ENCODE results near the gene CTNNAL1.
"Not testable (repeated sequence)": the region's sequence is repeated elsewhere in the genome, so short reads cannot be mapped to it uniquely, and the experiment has no call there.

Gene CTNNAL1

DNA sequence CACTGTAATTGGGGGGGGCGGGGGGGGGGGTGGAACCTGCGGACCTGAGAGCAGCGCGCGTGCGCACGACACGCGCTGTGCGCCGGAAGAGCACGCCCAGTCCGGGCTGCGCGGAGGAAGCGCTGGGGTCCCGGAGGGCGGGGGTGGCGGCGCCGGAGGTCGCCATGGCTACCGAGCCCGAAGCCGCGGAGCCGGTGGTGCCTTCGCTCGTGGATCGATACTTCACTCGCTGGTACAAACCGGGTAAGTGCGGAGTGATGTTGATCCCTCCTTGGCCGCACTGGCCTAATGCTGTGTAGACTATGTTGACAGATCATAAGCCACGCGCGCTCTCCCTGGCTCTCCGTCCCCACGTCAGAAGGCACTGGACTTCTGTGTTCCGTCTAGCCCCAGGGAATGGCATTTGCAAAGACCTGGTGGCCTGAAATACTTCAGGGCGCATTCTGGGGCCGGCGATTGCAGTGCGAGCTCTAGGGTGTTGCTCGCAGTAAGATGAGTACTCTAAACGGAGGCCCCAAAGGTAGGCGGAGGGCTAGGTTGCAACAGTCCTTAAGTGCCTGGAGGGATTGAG lies 78.9 kb downstream of the CTNNAL1 start, which contains the start of gene ABITRAM:
ABITRAM (plus strand) TSS at position 78 of the 571 bp plus-strand sequence; CDS start at position 165, 87 bp downstream.
- Histone ChIP-seq H3K36me3 (ENCODE audit: control insufficient read depth, insufficient read depth, low read length) (no peaks in the 10 kb centered on the region), H3K9me3 (ENCODE audit: control insufficient read depth, low read length) (no peaks in the 10 kb centered on the region), H3K4me1 (ENCODE audit: control insufficient read depth, insufficient read depth, low read length) (no peaks in the 10 kb centered on the region), H3K27me3 (ENCODE audit: control insufficient read depth, insufficient read depth, low read length, poor library complexity, severe bottlenecking) (no peaks in the 10 kb centered on the region), H3K4me3 (ENCODE audit: insufficient read depth, low read depth, low read length) (peak within 1 kb of the TSS; percentile 83), H3K27ac (ENCODE audit: insufficient read depth, low read depth, low read length, poor library complexity, severe bottlenecking) (peak within 1 kb of the TSS; percentile 81)
- 0% methylated on average over 47 of the region's 47 CpGs for WGBS, 2 experiments

DNA sequence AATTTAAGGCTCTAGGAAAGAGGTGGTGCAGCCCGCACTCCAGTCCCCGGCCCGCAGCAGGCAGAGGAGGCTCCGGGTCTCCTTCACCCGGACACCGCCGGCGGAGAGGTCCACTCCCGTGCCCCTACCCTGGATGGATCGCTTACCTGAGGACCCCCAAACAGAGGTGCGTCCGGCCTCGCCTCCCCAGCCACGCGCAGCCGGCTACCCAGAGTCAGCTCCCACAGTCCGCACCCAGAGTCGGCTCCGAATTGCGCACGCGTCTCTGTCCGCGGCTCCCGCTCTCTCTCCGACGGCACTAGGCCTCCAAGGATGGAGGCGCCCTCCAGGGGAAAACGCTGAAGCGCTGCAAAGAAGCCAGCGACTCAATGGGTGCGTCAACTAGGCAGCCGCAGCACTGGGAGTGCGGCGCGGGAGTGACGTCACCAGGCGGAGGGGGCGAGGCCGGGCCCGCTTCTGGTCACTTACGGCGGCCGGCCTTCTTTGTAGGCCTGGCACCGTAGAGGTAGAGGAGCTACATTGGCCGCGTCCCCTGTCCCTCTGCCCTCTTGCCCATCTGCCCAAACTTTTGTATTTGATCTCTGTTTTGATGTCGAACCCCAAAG lies 79.5 kb downstream of the CTNNAL1 start, which contains the start of gene ELP1:
ELP1 (minus strand) TSS at position 407 of the 605 bp plus-strand sequence. CDS start 2,978 bp downstream, outside the sequence.
- Histone ChIP-seq H3K27me3 (ENCODE audit: control insufficient read depth, insufficient read depth, low read length, poor library complexity, severe bottlenecking) (no peaks in the 10 kb centered on the region), H3K4me3 (ENCODE audit: insufficient read depth, low read depth, low read length) (peak within 1 kb of the TSS; percentile 83), H3K27ac (ENCODE audit: insufficient read depth, low read depth, low read length, poor library complexity, severe bottlenecking) (peak within 1 kb of the TSS; percentile 81), H3K9me3 (ENCODE audit: control insufficient read depth, low read length) (no peaks in the 10 kb centered on the region), H3K36me3 (ENCODE audit: control insufficient read depth, insufficient read depth, low read length) (no peaks in the 10 kb centered on the region), H3K4me1 (ENCODE audit: control insufficient read depth, insufficient read depth, low read length) (no peaks in the 10 kb centered on the region)
- 0% methylated on average over 48 of the region's 48 CpGs for WGBS, 2 experiments

DNA sequence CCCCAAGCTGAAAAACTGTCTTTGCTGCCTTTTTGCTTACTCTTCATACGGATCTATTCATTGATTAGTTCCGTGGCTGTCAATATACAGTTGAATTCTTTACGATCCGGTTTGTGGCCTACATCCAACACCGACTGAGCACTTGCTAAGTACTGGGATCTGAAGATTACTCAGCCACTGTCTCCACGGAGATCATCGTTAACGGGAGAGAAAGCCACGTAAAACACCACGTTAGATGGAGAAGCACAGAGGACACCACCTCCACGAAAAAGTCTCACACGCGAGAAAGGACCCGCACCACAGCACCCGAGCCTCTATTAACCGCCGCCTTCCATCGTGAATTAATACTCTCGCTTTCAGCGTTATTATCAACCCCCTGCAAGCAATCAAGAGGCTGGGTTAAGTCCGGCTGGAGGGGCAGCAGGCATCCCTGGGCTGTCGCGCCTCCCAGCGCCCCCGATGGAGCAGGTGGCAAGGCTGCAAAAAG lies 80.0 kb downstream of the CTNNAL1 start:
- Histone ChIP-seq H3K27me3 (ENCODE audit: control insufficient read depth, insufficient read depth, low read length, poor library complexity, severe bottlenecking) (no peaks in the 10 kb centered on the region), H3K9me3 (ENCODE audit: control insufficient read depth, low read length) (no peaks in the 10 kb centered on the region), H3K4me3 (ENCODE audit: insufficient read depth, low read depth, low read length) (peak overlapping the region; percentile 83), H3K4me1 (ENCODE audit: control insufficient read depth, insufficient read depth, low read length) (no peaks in the 10 kb centered on the region), H3K36me3 (ENCODE audit: control insufficient read depth, insufficient read depth, low read length) (no peaks in the 10 kb centered on the region), H3K27ac (ENCODE audit: insufficient read depth, low read depth, low read length, poor library complexity, severe bottlenecking) (peak overlapping the region; percentile 81)
- 3 to 4% methylated on average over 25 of the region's 25 CpGs for WGBS, 2 experiments

DNA sequence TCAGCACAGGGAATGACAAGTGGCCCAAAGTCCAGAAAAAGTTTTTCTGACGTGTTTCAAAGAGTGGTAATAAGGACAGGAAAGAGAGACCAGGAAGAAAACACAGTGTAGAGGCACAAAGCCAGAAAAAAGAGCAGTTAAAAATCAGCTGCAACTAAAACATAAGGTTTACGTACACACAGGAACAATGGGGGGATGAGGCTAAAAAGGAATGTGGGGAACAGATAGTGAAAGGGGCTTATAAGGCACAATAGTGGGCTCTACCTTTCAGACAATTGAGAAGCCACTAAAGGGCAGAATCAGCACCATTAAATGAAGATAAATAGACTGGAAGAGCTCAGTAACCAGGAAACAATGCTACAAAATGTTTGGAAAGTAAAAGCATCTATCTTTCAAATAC lies 84.9 kb downstream of the CTNNAL1 start:
- no peaks in the 10 kb centered on the region for H3K9me3 ChIP-seq (ENCODE audit: control insufficient read depth, low read length)
- H3K27ac ChIP-seq (ENCODE audit: insufficient read depth, low read depth, low read length, poor library complexity, severe bottlenecking): no peak overlapping the region
- WGBS, 2 experiments: 91 to 92% methylated on average over 2 of the region's 2 CpGs
- H3K36me3 ChIP-seq (ENCODE audit: control insufficient read depth, insufficient read depth, low read length): peaks cover 27% of the 10 kb centered on the region
- no peaks in the 10 kb centered on the region for H3K4me1 ChIP-seq (ENCODE audit: control insufficient read depth, insufficient read depth, low read length)
- H3K4me3 ChIP-seq (ENCODE audit: insufficient read depth, low read depth, low read length): no peak overlapping the region
- H3K27me3 ChIP-seq (ENCODE audit: control insufficient read depth, insufficient read depth, low read length, poor library complexity, severe bottlenecking): no peaks in the 10 kb centered on the region

DNA sequence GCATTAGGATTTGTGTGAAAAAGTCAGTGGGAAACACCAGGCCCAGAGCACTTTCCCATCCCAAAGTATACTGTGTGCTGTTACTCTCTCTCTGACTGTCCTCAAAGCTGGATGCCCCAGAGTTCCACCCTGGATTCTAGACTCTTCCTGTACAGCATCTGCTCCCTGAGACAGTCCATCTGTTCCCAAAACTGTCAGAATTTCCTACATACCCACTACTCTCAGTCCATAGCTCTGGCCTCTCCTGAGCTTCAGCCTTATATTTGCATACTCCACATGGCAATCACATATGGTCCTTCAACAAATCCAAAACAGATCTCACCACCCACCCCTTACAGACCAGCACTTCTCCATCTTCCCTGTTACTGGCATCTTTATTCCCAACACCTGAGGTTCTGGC lies 88.8 kb downstream of the CTNNAL1 start:
- Histone ChIP-seq H3K27me3 (ENCODE audit: control insufficient read depth, insufficient read depth, low read length, poor library complexity, severe bottlenecking) (no peaks in the 10 kb centered on the region), H3K4me1 (ENCODE audit: control insufficient read depth, insufficient read depth, low read length) (no peaks in the 10 kb centered on the region), H3K27ac (ENCODE audit: insufficient read depth, low read depth, low read length, poor library complexity, severe bottlenecking) (no peak overlapping the region), H3K36me3 (ENCODE audit: control insufficient read depth, insufficient read depth, low read length) (peaks cover 32% of the 10 kb centered on the region), H3K9me3 (ENCODE audit: control insufficient read depth, low read length) (no peaks in the 10 kb centered on the region), H3K4me3 (ENCODE audit: insufficient read depth, low read depth, low read length) (no peak overlapping the region)

DNA sequence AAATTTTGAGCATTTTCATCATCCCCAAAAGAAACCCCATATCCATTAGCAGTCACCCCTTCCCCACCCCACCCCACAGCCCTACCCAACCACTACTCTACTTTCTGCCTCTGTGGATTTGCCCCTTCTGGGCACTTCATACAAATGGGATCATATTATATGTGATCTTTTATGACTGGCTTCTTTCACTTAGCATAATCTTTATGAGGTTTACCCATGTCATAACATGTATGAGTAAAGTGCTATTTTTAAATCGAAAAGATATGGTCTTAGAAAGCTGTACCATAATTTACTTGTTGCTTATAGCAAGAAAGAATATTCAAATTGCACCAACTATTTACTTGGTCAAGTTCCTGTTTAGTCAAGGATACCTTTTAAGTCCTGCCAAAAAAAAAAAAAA lies 92.1 kb downstream of the CTNNAL1 start:
- Histone ChIP-seq H3K27ac (ENCODE audit: insufficient read depth, low read depth, low read length, poor library complexity, severe bottlenecking) (no peak overlapping the region), H3K36me3 (ENCODE audit: control insufficient read depth, insufficient read depth, low read length) (peaks cover 35% of the 10 kb centered on the region), H3K27me3 (ENCODE audit: control insufficient read depth, insufficient read depth, low read length, poor library complexity, severe bottlenecking) (no peaks in the 10 kb centered on the region), H3K4me3 (ENCODE audit: insufficient read depth, low read depth, low read length) (no peak overlapping the region), H3K9me3 (ENCODE audit: control insufficient read depth, low read length) (no peaks in the 10 kb centered on the region), H3K4me1 (ENCODE audit: control insufficient read depth, insufficient read depth, low read length) (no peaks in the 10 kb centered on the region)
- 86% methylated on average over 1 of the region's 1 CpG; no CpG with 5 or more reads in 1 of the 2 experiments for WGBS, 2 experiments

DNA sequence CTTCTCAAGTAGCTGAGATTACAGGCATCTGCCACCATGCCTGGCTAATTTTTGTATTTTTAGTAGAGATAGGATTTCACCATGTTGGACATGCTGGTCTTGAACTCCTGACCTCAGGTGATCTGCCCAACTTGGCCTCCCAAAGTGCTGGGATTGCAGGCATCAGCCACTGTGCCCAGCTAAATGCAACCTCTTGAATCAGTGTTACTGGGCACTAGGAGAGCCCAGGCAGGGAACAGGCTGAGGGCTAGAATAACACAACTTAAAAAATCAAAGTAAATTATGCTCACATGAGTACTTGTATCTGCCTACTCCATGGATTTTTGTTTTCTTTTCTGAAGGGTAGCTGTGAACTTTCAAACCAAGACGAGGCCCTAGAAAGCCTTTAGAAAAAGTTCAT lies 92.9 kb downstream of the CTNNAL1 start:
- H3K36me3 ChIP-seq (ENCODE audit: control insufficient read depth, insufficient read depth, low read length): peaks cover 34% of the 10 kb centered on the region
- not testable (repeated sequence) for H3K27ac ChIP-seq (ENCODE audit: insufficient read depth, low read depth, low read length, poor library complexity, severe bottlenecking); H3K9me3 ChIP-seq (ENCODE audit: control insufficient read depth, low read length); H3K4me1 ChIP-seq (ENCODE audit: control insufficient read depth, insufficient read depth, low read length); H3K4me3 ChIP-seq (ENCODE audit: insufficient read depth, low read depth, low read length); H3K27me3 ChIP-seq (ENCODE audit: control insufficient read depth, insufficient read depth, low read length, poor library complexity, severe bottlenecking)
- 83 to 93% methylated on average over 1 of the region's 1 CpG for WGBS, 2 experiments

DNA sequence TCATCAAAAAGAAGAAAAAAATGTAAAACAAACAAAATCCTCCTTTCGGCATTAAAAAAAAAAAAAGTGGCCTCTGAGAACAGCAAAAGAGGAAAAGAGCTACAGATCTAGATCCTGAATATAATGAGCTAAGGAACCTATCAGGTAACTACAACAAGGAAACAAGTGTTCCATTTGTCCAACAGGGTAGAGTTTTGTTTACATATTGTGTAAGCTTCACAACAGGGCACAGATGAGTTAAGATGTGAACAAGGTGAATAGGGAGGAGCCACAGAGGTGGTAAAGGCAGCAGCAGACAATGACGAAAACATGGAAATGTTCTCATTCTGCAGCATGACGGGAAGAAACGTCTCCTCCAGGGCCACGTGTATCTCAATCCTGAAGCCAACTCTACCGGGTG lies 93.8 kb downstream of the CTNNAL1 start:
- H3K9me3 ChIP-seq (ENCODE audit: control insufficient read depth, low read length): no peaks in the 10 kb centered on the region
- H3K27me3 ChIP-seq (ENCODE audit: control insufficient read depth, insufficient read depth, low read length, poor library complexity, severe bottlenecking): no peaks in the 10 kb centered on the region
- H3K4me1 ChIP-seq (ENCODE audit: control insufficient read depth, insufficient read depth, low read length): no peaks in the 10 kb centered on the region
- no peak overlapping the region for H3K27ac ChIP-seq (ENCODE audit: insufficient read depth, low read depth, low read length, poor library complexity, severe bottlenecking)
- peaks cover 39% of the 10 kb centered on the region for H3K36me3 ChIP-seq (ENCODE audit: control insufficient read depth, insufficient read depth, low read length)
- no peak overlapping the region for H3K4me3 ChIP-seq (ENCODE audit: insufficient read depth, low read depth, low read length)
- 96 to 99% methylated on average over 6 of the region's 6 CpGs for WGBS, 2 experiments

DNA sequence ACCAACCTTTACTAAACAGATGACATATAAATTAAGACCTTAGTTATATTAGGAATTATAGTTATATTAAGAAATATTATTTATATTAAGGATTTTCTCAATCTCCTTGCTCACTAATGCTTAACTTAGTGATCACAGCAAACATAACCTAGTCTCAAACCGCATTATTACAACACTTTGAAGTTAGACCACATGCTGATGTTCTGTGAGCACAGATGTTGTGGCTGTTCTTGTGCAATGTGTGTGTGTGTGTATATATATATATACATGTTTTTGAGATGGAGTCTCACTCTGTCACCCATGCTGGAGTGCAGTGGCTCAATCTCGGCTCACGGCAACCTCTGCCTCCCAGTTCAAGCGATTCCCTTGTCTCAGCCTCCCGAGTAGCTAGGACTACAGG lies 99.9 kb downstream of the CTNNAL1 start:
- Histone ChIP-seq H3K36me3 (ENCODE audit: control insufficient read depth, insufficient read depth, low read length) (peaks cover 47% of the 10 kb centered on the region), H3K27ac (ENCODE audit: insufficient read depth, low read depth, low read length, poor library complexity, severe bottlenecking) (no peak overlapping the region), H3K4me3 (ENCODE audit: insufficient read depth, low read depth, low read length) (no peak overlapping the region), H3K4me1 (ENCODE audit: control insufficient read depth, insufficient read depth, low read length) (no peaks in the 10 kb centered on the region), H3K9me3 (ENCODE audit: control insufficient read depth, low read length) (no peaks in the 10 kb centered on the region), H3K27me3 (ENCODE audit: control insufficient read depth, insufficient read depth, low read length, poor library complexity, severe bottlenecking) (no peaks in the 10 kb centered on the region)
- 95% methylated on average over 4 of the region's 5 CpGs for WGBS, 2 experiments

DNA sequence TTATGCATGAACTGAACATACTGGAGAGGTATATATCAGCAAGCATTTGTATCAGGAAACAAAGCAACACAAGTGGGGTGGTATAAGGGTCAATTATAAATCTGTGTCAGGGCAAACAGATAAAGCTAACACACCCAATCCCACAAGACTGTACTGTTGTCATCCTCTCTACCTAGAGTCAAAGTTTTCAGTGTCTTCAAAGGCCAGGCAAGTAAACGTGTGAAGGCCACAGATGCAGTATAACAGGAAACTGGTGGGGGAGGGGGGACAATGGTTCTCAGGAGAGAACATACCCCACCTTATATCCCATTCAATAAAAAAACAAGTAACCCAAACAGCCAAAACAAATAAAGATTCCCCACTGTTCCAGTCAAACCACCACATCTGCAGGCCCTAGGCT lies 101.5 kb downstream of the CTNNAL1 start:
- H3K4me3 ChIP-seq (ENCODE audit: insufficient read depth, low read depth, low read length): no peak overlapping the region
- WGBS, 2 experiments: 100% methylated on average over 1 of the region's 1 CpG; no CpG with 5 or more reads in 1 of the 2 experiments
- H3K36me3 ChIP-seq (ENCODE audit: control insufficient read depth, insufficient read depth, low read length): peaks cover 42% of the 10 kb centered on the region
- no peak overlapping the region for H3K27ac ChIP-seq (ENCODE audit: insufficient read depth, low read depth, low read length, poor library complexity, severe bottlenecking)
- H3K27me3 ChIP-seq (ENCODE audit: control insufficient read depth, insufficient read depth, low read length, poor library complexity, severe bottlenecking): no peaks in the 10 kb centered on the region
- no peaks in the 10 kb centered on the region for H3K4me1 ChIP-seq (ENCODE audit: control insufficient read depth, insufficient read depth, low read length)
- H3K9me3 ChIP-seq (ENCODE audit: control insufficient read depth, low read length): no peaks in the 10 kb centered on the region

Measured in ectodermal cell (in vitro differentiated cells).